IMR-90 (cell line): ENCODE measurements around the gene CERKL.

Experiments
- CEBPB ChIP-seq: IDR thresholded peaks from 2 replicates; pipeline ENCODE4 v1.6.1; 2012; ENCODE audit warnings: low read depth, low read length, improper control_type of control experiment
- CHD1 ChIP-seq: IDR thresholded peaks from 2 replicates; pipeline ENCODE4 v1.6.1; 2012; ENCODE audit warnings: low read depth, low read length, improper control_type of control experiment
- CTCF ChIP-seq: conservative IDR thresholded peaks from 2 replicates; pipeline ENCODE4 v1.5.1; 2012; ENCODE audit warnings: mild to moderate bottlenecking, low read depth, low read length, improper control_type of control experiment
- ELK1 ChIP-seq: fragments of 150-350 bp; IDR thresholded peaks from 2 replicates; pipeline ENCODE4 v1.6.1; 2016; ENCODE audit warnings: low read depth, mild to moderate bottlenecking, low read length, moderate library complexity, borderline replicate concordance
- FOS ChIP-seq: fragments of 150-350 bp; IDR thresholded peaks from 2 replicates; pipeline ENCODE4 v1.6.1; 2016; ENCODE audit warnings: low read depth, low read length
- NFE2L2 ChIP-seq: fragments of 150-350 bp; IDR thresholded peaks from 2 replicates; pipeline ENCODE4 v1.6.1; 2016; ENCODE audit warnings: low read depth, mild to moderate bottlenecking, low read length
- POLR2A ChIP-seq: IDR thresholded peaks from 2 replicates; pipeline ENCODE4 v1.6.1; 2012; ENCODE audit warnings: mild to moderate bottlenecking, low read depth, low read length
- RAD21 ChIP-seq: IDR thresholded peaks from 2 replicates; pipeline ENCODE4 v1.6.1; 2012; ENCODE audit warnings: low read length, improper control_type of control experiment
- RCOR1 ChIP-seq: IDR thresholded peaks from 2 replicates; pipeline ENCODE4 v1.6.1; 2012; ENCODE audit warnings: mild to moderate bottlenecking, low read length, improper control_type of control experiment; ENCODE audit not compliant: insufficient replicate concordance
- RFX5 ChIP-seq: IDR thresholded peaks from 2 replicates; pipeline ENCODE4 v1.8.0; 2012; ENCODE audit warnings: low read depth, mild to moderate bottlenecking, low read length, moderate library complexity
- SMC3 ChIP-seq: fragments of 150-350 bp; IDR thresholded peaks from 2 replicates; pipeline ENCODE4 v1.6.1; 2016; ENCODE audit warnings: low read depth, mild to moderate bottlenecking, antibody characterized with exemption, low read length, moderate library complexity
- USF2 ChIP-seq: fragments of 150-350 bp; IDR thresholded peaks from 2 replicates; pipeline ENCODE4 v1.6.1; 2017; ENCODE audit warnings: mild to moderate bottlenecking, antibody characterized with exemption, low read length, low read depth

- TF ChIP-seq CTCF = no peak
- TF ChIP-seq RFX5 = no peak
- no peak for TF ChIP-seq CEBPB
- no peak for TF ChIP-seq POLR2A
- TF ChIP-seq NFE2L2 = no peak
- no peak for TF ChIP-seq CHD1
- no peak for TF ChIP-seq USF2
- no peak for TF ChIP-seq FOS
- no peak for TF ChIP-seq RCOR1
- no peak for TF ChIP-seq RAD21
- TF ChIP-seq SMC3 = no peak
- TF ChIP-seq ELK1 = no peak
These were observed 37.4 kb downstream of the CERKL start for GRCh38 chr2:181619516-181619915.
